D341Med (cell line): Measurements from ENCODE around the gene CFTR.
"Not testable (repeated sequence)": the region's sequence is repeated elsewhere in the genome, so short reads cannot be mapped to it uniquely, and the experiment has no call there.

Experiments
- DNase-seq: peaks from one replicate; pipeline ENCODE4 v3.0.0; 2012; ENCODE audit warnings: low spot score

Gene CFTR

DNA sequence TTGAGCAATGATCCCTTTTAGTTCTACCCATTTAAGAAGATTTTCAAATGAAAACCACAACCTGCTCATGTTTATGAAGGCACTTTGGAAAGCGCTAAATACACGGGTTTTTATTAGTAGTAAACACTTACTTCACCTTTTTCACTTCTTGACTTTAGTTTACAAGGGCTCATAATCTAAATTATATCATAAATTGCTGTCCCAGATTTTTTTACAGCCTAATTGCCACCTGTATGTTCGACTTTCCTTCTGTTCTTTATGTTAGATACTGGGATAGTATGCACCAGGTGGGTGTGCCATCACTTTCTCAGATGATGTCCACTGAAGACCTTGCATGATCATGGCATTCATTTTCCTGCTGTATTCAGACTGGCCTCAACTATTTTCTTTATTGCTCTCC is 22.5 kb downstream of the CFTR start:
- no peak for DNase-seq

GRCh38 chr7:117505238-117505637 is 25.4 kb downstream of the CFTR start:
- no peak for DNase-seq

DNA sequence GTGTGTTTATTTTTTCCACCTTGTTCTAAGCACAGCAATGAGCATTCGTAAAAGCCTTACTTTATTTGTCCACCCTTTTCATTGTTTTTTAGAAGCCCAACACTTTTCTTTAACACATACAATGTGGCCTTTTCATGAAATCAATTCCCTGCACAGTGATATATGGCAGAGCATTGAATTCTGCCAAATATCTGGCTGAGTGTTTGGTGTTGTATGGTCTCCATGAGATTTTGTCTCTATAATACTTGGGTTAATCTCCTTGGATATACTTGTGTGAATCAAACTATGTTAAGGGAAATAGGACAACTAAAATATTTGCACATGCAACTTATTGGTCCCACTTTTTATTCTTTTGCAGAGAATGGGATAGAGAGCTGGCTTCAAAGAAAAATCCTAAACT is 28.9 kb downstream of the CFTR start:
- no peak for DNase-seq

DNA sequence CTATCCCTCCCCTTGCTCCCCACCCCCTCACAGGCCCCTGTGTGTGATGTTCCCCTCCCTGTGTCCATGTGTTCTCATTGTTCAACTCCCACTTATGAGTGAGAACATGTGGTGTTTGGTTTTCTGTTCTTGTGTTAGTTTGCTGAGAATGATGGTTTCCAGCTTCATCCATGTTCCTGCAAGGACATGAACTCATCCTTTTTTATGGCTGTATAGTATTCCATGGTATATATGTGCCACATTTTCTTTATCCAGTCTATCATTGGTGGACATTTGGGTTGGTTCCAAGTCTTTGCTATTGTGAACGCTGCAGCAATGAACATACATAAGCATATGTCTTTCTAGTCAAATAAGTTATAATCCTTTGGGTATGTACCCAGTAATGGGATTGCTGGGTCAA is 37.4 kb downstream of the CFTR start:
- not testable (repeated sequence) for DNase-seq

GRCh38 chr7:117530390-117530789 is 50.6 kb downstream of the CFTR start:
- DNase-seq = no peak

GRCh38 chr7:117531595-117532244 is 51.9 kb downstream of the CFTR start:
- DNase-seq = no peak

- no peak for DNase-seq
Observed at GRCh38 chr7:117538053-117538452, 58.2 kb downstream of the CFTR start.

GRCh38 chr7:117544061-117544460 is 64.2 kb downstream of the CFTR start:
- no peak for DNase-seq

GRCh38 chr7:117548035-117548434 is 68.2 kb downstream of the CFTR start:
- no peak for DNase-seq

- no peak for DNase-seq
Observed at GRCh38 chr7:117550625-117551024, 70.8 kb downstream of the CFTR start.

- no peak for DNase-seq
Observed at GRCh38 chr7:117552660-117553059, 72.8 kb downstream of the CFTR start.

DNA sequence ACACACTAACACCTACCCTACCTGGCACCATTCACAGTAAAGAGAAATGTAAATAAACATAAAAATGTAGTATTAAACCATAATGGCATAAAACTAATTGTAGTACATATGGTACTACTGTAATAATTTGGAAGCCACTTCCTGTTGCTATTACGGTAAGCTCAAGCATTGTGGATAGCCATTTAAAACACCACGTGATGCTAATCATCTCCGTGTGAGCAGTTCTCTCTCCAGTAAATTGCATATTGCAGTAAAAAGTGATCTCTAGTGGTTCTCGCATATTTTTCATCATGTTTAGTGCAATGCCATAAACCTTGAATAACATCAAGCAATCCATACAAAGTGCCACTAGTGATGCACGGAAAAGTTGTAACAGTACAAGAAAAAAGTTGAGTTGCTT is 75.4 kb downstream of the CFTR start:
- no peak for DNase-seq

GRCh38 chr7:117559391-117559790 is 79.6 kb downstream of the CFTR start:
- no peak for DNase-seq

- DNase-seq = no peak
Observed at GRCh38 chr7:117560030-117560429, 80.2 kb downstream of the CFTR start.

- no peak for DNase-seq
Observed at GRCh38 chr7:117562759-117563158, 82.9 kb downstream of the CFTR start.

- no peak for DNase-seq
Observed at GRCh38 chr7:117564080-117564479, 84.3 kb downstream of the CFTR start.

DNA sequence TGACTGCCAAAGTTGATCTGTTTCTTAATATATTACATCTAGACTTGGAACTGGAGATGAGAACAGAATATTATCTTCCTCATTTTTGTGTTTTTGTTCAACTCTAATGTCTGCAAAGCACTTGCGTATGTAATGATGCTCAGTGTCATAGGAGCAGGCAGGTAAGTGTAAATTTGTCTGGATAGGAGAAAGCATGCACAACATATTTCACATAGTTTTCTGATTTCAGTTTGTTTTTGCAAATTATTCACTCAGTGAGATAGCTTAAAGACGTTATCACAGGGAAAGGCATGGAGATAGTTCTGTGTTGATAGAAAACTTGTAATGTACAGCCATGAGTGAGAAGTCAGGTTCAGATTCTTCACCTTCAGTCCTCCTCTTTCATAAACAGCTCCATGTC is 84.8 kb downstream of the CFTR start:
- no peak for DNase-seq

- no peak for DNase-seq
Observed at GRCh38 chr7:117565226-117565625, 85.4 kb downstream of the CFTR start.

DNA sequence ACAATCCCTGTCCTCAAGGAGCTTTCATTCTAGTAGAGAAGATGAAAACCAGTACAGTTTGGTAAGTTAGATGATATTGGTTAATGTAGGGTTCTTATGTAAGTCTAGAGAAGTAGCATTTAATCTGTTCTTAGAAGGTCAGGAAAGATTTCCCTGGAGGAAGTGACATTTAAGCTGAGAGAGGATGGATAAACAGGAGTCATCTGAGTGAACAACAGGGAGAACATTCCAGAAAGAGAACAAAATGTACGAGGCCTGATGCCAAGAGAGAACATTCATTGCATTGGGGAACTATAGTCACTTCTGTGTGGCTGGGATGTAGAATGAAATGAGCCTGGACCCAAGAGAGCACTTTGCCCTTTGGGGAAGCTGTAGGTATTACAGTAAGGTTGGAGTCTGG is 88.0 kb downstream of the CFTR start:
- DNase-seq = no peak

DNA sequence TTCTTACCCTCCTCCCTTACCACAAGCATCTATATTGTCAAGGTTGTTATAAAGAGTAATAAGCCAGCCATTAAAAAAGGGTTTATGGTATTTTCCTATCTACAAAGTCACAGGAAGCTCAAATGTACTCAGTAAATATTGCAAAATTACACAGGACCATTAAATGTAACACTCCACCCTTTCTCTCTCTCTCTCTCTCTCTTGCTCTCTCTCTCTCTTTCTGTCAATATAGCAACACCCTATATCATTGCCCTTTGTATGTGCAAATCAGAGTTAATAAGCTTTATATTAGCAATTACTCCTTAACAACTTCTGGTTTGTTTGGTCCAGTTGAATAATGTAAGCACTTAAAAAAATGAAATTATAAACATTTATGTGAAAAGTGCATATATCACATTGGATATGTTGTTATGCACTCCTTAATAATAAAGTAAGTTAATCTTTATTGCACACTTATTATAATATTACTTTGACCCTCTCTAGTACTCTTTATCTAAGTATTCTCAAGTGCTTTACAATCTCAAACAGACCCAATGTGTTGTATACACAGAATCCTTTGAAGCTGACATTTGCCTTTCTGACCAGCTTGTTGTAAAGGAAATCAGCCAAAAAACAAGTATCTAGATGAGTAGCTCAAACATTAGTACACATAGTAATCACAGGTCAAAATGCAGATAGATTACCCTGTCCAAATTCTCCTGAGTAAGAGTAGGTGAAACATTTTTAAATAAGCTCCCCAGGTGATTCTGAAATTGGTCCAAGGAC is 93.2 kb downstream of the CFTR start:
- DNase-seq = no peak

DNA sequence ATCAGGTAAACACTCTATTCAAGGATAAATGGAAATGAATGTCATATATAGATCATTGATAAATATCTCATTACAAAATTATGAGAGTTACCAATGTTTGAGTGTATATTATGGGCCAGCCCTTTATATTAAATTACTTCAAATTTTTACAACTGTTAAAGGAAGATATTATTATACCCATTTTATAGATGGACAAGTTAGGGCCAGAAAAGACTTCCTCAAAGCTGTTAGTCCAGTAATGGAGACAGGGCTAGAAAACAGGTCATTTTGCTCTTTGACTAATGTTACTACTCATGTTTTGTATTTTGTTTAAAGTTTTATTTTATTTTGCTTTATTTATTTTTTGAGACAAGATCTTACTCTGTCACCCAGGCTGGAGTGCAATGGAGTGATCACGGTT is 101.6 kb downstream of the CFTR start:
- DNase-seq = no peak

DNA sequence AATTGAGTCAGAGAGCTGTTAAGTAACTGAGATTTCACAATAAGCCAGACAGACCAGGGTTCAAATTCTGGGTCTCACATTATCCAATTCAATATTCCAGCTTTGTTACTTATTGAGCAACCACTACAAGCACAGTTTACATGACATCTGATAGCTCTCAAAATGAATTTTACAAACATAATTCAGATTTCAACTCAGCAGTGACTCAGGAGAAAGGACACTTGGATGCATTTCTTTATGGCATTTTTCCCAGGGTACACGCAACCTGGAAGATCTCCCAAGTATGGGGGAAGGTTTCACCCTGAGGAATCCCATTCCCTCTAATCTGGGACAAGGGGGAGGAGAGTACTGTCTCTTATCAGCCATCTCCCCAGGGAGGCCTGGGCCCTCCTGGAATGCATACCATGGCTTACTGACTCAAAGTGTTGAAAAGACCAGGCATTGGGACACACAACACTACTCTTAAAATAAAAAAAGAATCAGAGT is 102.4 kb downstream of the CFTR start:
- no peak for DNase-seq

- DNase-seq = no peak
Observed at GRCh38 chr7:117587931-117588330, 108.1 kb downstream of the CFTR start.

GRCh38 chr7:117588352-117588794 is 108.5 kb downstream of the CFTR start:
- DNase-seq = no peak
